GM21367 (cell line): ENCODE data around the gene ZNF543.
"Not testable (repeated sequence)": the region's sequence is repeated elsewhere in the genome, so short reads cannot be mapped to it uniquely, and the experiment has no call there.

Experiments
- ATAC-seq: cut with Tn5 transposase; IDR thresholded peaks from one replicate; pipeline ENCODE4 v1.9.1; 2021; ENCODE audit not compliant: unreplicated experiment

Gene ZNF543

GRCh38 chr19:57320180-57321084 lies at the start of gene ZNF543:
TSS of gene ZNF543 (plus strand) at chr19:57320472. CDS start at chr19:57320854, 382 bp downstream.
- peak; percentile 98 for ATAC-seq

- ATAC-seq: no peak
Observed at GRCh38 chr19:57271280-57271679, 49.0 kb upstream of the ZNF543 start.

GRCh38 chr19:57273014-57273413 lies 47.3 kb upstream of the ZNF543 start:
- ATAC-seq: no peak

GRCh38 chr19:57276430-57276829 lies 43.8 kb upstream of the ZNF543 start:
- no peak for ATAC-seq

- ATAC-seq: not testable (repeated sequence)
Observed at GRCh38 chr19:57278481-57278880, 41.8 kb upstream of the ZNF543 start.

GRCh38 chr19:57279418-57280164 lies 40.7 kb upstream of the ZNF543 start:
- ATAC-seq: peak; percentile 58

GRCh38 chr19:57280165-57280961 lies 39.9 kb upstream of the ZNF543 start, which contains the start of gene ZNF460:
TSS of gene ZNF460 (plus strand) at chr19:57280485. CDS start at chr19:57280807, 322 bp downstream.
- peak; percentile 69 for ATAC-seq

- no peak for ATAC-seq
Observed at GRCh38 chr19:57280962-57281400, 39.3 kb upstream of the ZNF543 start.

- ATAC-seq: no peak
Observed at GRCh38 chr19:57282011-57282643, 38.1 kb upstream of the ZNF543 start.

GRCh38 chr19:57288373-57288772 lies 31.9 kb upstream of the ZNF543 start:
- ATAC-seq: no peak

GRCh38 chr19:57290970-57291369 lies 29.3 kb upstream of the ZNF543 start:
- ATAC-seq: no peak

GRCh38 chr19:57292547-57292946 lies 27.7 kb upstream of the ZNF543 start:
- ATAC-seq: no peak

GRCh38 chr19:57293719-57294118 lies 26.6 kb upstream of the ZNF543 start:
- ATAC-seq: no peak

- ATAC-seq: no peak
Observed at GRCh38 chr19:57302020-57302465, 18.2 kb upstream of the ZNF543 start.

- ATAC-seq: no peak
Observed at GRCh38 chr19:57302727-57303401, 17.4 kb upstream of the ZNF543 start.

- ATAC-seq: no peak
Observed at GRCh38 chr19:57305056-57305455, 15.2 kb upstream of the ZNF543 start.

GRCh38 chr19:57308514-57308913 lies 11.8 kb upstream of the ZNF543 start:
- no peak for ATAC-seq

- no peak for ATAC-seq
Observed at GRCh38 chr19:57310792-57311191, 9.5 kb upstream of the ZNF543 start.

GRCh38 chr19:57314146-57314545 lies 6.1 kb upstream of the ZNF543 start:
- ATAC-seq: no peak

GRCh38 chr19:57317503-57317902 lies 2.8 kb upstream of the ZNF543 start:
- no peak for ATAC-seq
